Aorta (tissue), 5 donors: ENCODE measurements around the gene EMC6. TPM values are rescaled to one million over a fixed set of nuclear protein-coding genes. Genes with fewer than 3 reads are reported as not detected.
A peak's percentile ranks its signal among the peaks of the same experiment; 100 is the strongest.

Experiments used
- ATAC-seq: fragments of 200-7000 bp; cut with Tn5 transposase; one replicate; pipeline ENCODE4 v1.9.1; 2022; ENCODE audit warnings: moderate library complexity; ENCODE audit not compliant: low FRiP score
- DNase-seq, 2 donors: peaks; one replicate each; pipeline ENCODE4 v3.0.0-alpha.2; 2020
- H3K27ac ChIP-seq, 2 donors: one replicate each; pipeline ENCODE4 v1.5.1; 2013; ENCODE audit warnings: low read length in 2 of 2, mild to moderate bottlenecking in 2 of 2, moderate library complexity in 2 of 2, control low read depth in 1 of 2, inconsistent platforms in 1 of 2, low read depth in 1 of 2
- H3K27me3 ChIP-seq, 2 donors: one replicate each; pipeline ENCODE4 v1.6.1; 2013; ENCODE audit warnings: control low read depth in 1 of 2, low read length in 1 of 2, mild to moderate bottlenecking in 1 of 2, moderate library complexity in 1 of 2; ENCODE audit not compliant: insufficient read depth in 2 of 2, control insufficient read depth in 1 of 2
- H3K36me3 ChIP-seq, 2 donors: one replicate each; pipeline ENCODE4 v1.6.1; 2013; ENCODE audit warnings: control low read depth in 1 of 2, low read length in 1 of 2, mild to moderate bottlenecking in 1 of 2; ENCODE audit not compliant: insufficient read depth in 2 of 2, control insufficient read depth in 1 of 2
- H3K4me1 ChIP-seq, 2 donors: one replicate each; pipeline ENCODE4 v1.6.1; 2013; ENCODE audit warnings: low read length in 2 of 2, control low read depth in 1 of 2, mild to moderate bottlenecking in 1 of 2, moderate library complexity in 1 of 2; ENCODE audit not compliant: insufficient read depth in 2 of 2, control insufficient read depth in 1 of 2
- H3K4me3 ChIP-seq, 2 donors: one replicate each; pipeline ENCODE4 v1.5.1; 2013; ENCODE audit warnings: low read length in 2 of 2, control low read depth in 1 of 2, mild to moderate bottlenecking in 1 of 2
- H3K9me3 ChIP-seq: one replicate; pipeline ENCODE4 v1.6.1; 2013; ENCODE audit warnings: mild to moderate bottlenecking, low read length; ENCODE audit not compliant: control insufficient read depth
- WGBS, 2 donors: extraction: QIAGEN DNeasy Blood & Tissue Kit; methylation state at CpG; one replicate each; pipeline ENCODE4 v1.1.7; 2013; 5-methylcytosine and 5-hydroxymethylcytosine counted together
- intact Hi-C, 2 donors: fragments of 100-400 bp; cut with DNase I; formaldehyde crosslinking; loops; one replicate each; pipeline versions ENCODE4 v1.14.2 to v1.15.0; 2022
- polyA plus RNA-seq, 2 donors: library from polyadenylated mRNA; stranded (reverse); fragments of 200-250 nt; gene quantifications; one replicate each; pipeline ENCODE4 v1.2.3, GENCODE V29; 2013
- total RNA-seq, 2 donors: library from RNA; stranded (reverse); fragmentation: NEBNext Ultra II Directional; extraction: Animal tissue kit (Norgen Biotek cat#: 25700); gene quantifications; one replicate each; pipeline ENCODE4 v1.2.1, GENCODE V29; 2021
- donor health status: healthy with polysubstance abuse.
- donor health status: Bipolar disorder and iron deficiency.
- donor health status: DM: no; HTN: no; CAD: no.
- donor health status: DM: no; HTN: no; CAD: no.
- donor health status: DM: yes; HTN: yes; CAD: no.

The EMC6 gene
- total and polyA plus RNA-seq, 4 donors: 19.2 to 48.5 (median 29.4) TPM

DNA sequence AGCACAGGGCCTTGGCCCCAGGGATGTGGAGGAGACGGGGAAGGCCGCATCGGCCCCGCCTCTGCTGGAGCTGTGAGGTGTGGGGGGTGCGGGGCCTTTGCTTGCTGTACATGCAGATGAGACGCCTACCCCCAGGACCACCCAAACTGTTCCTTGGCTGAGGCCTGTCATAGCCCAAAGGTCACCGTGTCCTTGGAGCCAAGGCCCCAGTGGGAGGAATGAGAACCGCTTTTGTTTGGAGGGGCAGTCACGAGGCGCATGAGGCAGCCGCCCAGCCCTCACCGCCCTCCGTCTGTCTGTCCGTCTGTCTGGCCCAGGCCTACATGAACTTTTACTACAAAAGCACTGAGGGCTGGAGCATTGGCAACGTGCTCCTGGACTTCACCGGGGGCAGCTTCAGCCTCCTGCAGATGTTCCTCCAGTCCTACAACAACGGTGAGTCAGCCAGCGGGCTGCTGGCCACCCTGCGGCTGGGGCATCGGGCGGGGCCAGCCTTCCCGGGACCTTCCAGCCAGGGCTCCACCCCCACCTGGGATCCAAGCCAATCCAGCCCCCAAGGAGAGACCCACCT lies 9.0 kb upstream of the EMC6 start:
- 17 to 25% methylated on average over 22 of the region's 22 CpGs for WGBS, 2 donors

GRCh38 chr17:3660311-3660891 lies 8.2 kb upstream of the EMC6 start:
- WGBS, 2 donors: 43 to 52% methylated on average over 23 of the region's 23 CpGs
- Histone ChIP-seq H3K36me3 (no peaks in the 10 kb centered on the region), H3K9me3 (no peaks in the 10 kb centered on the region), H3K27ac (peak overlapping the region in 1 of 2 donors; percentile 89), H3K4me1 (no peaks in the 10 kb centered on the region), H3K4me3 (no peak overlapping the region), H3K27me3 (no peaks in the 10 kb centered on the region)
- intact Hi-C loops: loop anchor here in 1 of 2 donors (1.0 kb wide), 1 partner anchor 8 kb away; the partner anchor contains the start of genes EMC6 and TAX1BP3
- DNase-seq (no peak), ATAC-seq (peak; percentile 5)

More for the DNA sequence above, 9.0 kb upstream of the EMC6 start:
- DNase-seq: peak; percentile 92 to 93
- peak; percentile 74 for ATAC-seq
- intact Hi-C loops: loop anchor here in 1 of 2 donors (1.0 kb wide), 1 partner anchor 9 kb away; the partner anchor contains the start of genes EMC6 and TAX1BP3
- no peaks in the 10 kb centered on the region for H3K9me3 ChIP-seq
- H3K36me3 ChIP-seq: no peaks in the 10 kb centered on the region
- no peaks in the 10 kb centered on the region for H3K27me3 ChIP-seq
- H3K27ac ChIP-seq: peak overlapping the region in 1 of 2 donors; percentile 89
- no peaks in the 10 kb centered on the region for H3K4me1 ChIP-seq
- H3K4me3 ChIP-seq: no peak overlapping the region

- H3K4me1 ChIP-seq: no peaks in the 10 kb centered on the region
- H3K36me3 ChIP-seq: no peaks in the 10 kb centered on the region
- ATAC-seq (no peak), DNase-seq (no peak)
- intact Hi-C loops: no loop called here
- no peak overlapping the region for H3K27ac ChIP-seq
- no peak overlapping the region for H3K4me3 ChIP-seq
- no peaks in the 10 kb centered on the region for H3K27me3 ChIP-seq
- WGBS, 2 donors: 85 to 88% methylated on average over 33 of the region's 33 CpGs
- H3K9me3 ChIP-seq: no peaks in the 10 kb centered on the region
These were observed 5.3 kb upstream of the EMC6 start for GRCh38 chr17:3663102-3664011.

GRCh38 chr17:3665834-3666233 lies 2.8 kb upstream of the EMC6 start:
- 53 to 54% methylated on average over 5 of the region's 5 CpGs for WGBS, 2 donors
- Histone ChIP-seq H3K9me3 (no peaks in the 10 kb centered on the region), H3K36me3 (no peaks in the 10 kb centered on the region), H3K4me1 (peaks cover 0 to 2% of the 10 kb centered on the region in 2 donors), H3K27me3 (no peaks in the 10 kb centered on the region), H3K4me3 (no peak overlapping the region), H3K27ac (no peak overlapping the region)
- intact Hi-C loops: loop anchor here in 1 of 2 donors (5.0 kb wide), 1 partner anchor 56 kb away; the partner anchor contains the start of gene HASPIN
- no peak for DNase-seq
- ATAC-seq: no peak

DNA sequence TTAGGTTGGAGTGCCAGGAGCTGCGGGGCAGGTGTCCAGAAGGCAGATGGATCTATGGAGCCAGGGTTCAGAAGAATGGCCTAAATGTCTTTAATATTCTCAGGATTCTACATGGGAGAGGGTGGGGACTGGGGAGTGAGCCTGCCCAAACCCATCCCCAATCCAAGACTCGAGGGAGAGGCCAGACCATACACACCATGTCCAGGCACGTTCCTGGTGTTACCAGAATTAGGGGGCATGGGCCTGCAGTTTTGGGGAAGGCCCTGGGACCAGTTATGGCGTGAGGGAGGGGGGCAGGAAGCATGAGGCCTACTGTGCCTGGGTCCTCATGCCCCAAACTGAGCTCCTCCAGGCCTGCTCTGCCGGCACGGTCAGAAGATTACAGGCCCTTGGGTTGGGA lies 2.1 kb upstream of the EMC6 start:
- WGBS, 2 donors: 68 to 75% methylated on average over 6 of the region's 6 CpGs
- H3K27ac ChIP-seq: peak overlapping the region in 1 of 2 donors; percentile 4

GRCh38 chr17:3667366-3668278 lies 990 bp upstream of the EMC6 start:
- Histone ChIP-seq H3K4me1 (peaks cover 0 to 2% of the 10 kb centered on the region in 2 donors), H3K4me3 (peak overlapping the region; percentile 70 to 73), H3K27me3 (no peaks in the 10 kb centered on the region), H3K36me3 (no peaks in the 10 kb centered on the region), H3K27ac (peak overlapping the region; percentile 92 to 96), H3K9me3 (no peaks in the 10 kb centered on the region)
- peak; percentile 93 to 97 for DNase-seq
- WGBS, 2 donors: 1 to 2% methylated on average over 28 to 39 of the region's 39 CpGs
- peak; percentile 94 for ATAC-seq
- intact Hi-C loops: loop anchor here in 1 of 2 donors (1.0 to 5.0 kb wide), 3 partner anchors 7 to 55 kb away; partner anchors contain the start of genes CTNS, HASPIN and SHPK

More for the DNA sequence above, 2.1 kb upstream of the EMC6 start:
- no peak for ATAC-seq
- no peak for DNase-seq
- Histone ChIP-seq H3K27me3 (no peaks in the 10 kb centered on the region), H3K9me3 (no peaks in the 10 kb centered on the region), H3K4me1 (peaks cover 0 to 2% of the 10 kb centered on the region in 2 donors), H3K36me3 (no peaks in the 10 kb centered on the region), H3K4me3 (no peak overlapping the region)
- intact Hi-C loops: loop anchor here in 1 of 2 donors (5.0 kb wide), 1 partner anchor 56 kb away; the partner anchor contains the start of gene HASPIN

GRCh38 chr17:3669085-3669347 lies 404 bp downstream of the EMC6 start:
- peaks cover 0 to 2% of the 10 kb centered on the region in 2 donors for H3K4me1 ChIP-seq
- WGBS, 2 donors: 0% methylated on average over 32 of the region's 32 CpGs
- H3K27me3 ChIP-seq: no peaks in the 10 kb centered on the region
- intact Hi-C loops: loop anchor here in 1 of 2 donors (5.0 kb wide), 1 partner anchor 53 kb away; the partner anchor contains the start of gene HASPIN
- no peak for DNase-seq
- no peak for ATAC-seq
- no peaks in the 10 kb centered on the region for H3K36me3 ChIP-seq
- no peaks in the 10 kb centered on the region for H3K9me3 ChIP-seq
- peak overlapping the region; percentile 7 to 55 for H3K27ac ChIP-seq
- H3K4me3 ChIP-seq: peak overlapping the region; percentile 28 to 66

DNA sequence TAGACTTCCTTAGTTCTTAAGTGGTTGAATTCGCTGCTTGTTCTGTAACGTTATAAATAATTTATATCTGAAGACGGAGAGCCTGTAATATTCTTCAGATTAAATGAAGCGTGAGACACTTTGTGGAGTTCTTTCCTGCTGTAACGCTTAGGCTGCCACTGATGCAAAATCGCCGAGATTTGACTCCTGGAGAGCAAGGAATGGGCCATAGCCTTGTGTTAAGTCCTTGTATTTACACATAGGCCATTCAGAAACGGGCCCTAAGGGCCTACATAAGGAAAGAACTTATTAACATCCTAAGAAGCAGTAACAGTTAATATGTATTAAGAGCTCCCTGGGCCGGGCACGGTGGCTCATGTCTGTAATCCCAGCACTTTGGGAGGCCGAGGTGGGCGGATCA lies 936 bp downstream of the EMC6 start:
- Histone ChIP-seq H3K4me3 (peak overlapping the region in 1 of 2 donors; percentile 66), H3K36me3 (no peaks in the 10 kb centered on the region), H3K4me1 (peaks cover 0 to 2% of the 10 kb centered on the region in 2 donors), H3K9me3 (no peaks in the 10 kb centered on the region), H3K27ac (no peak overlapping the region), H3K27me3 (no peaks in the 10 kb centered on the region)
- intact Hi-C loops: loop anchor here in 1 of 2 donors (5.0 kb wide), 1 partner anchor 53 kb away; the partner anchor contains the start of gene HASPIN
- no peak for ATAC-seq
- DNase-seq: no peak
- WGBS, 2 donors: 46 to 49% methylated on average over 12 of the region's 12 CpGs
